H1 (cell line): ENCODE data around the gene FAM53C. TPM values are rescaled to one million over a fixed set of nuclear protein-coding genes. Genes with fewer than 3 reads are reported as not detected.

Experiments
- polyA plus RNA-seq, 7 experiments: library from polyadenylated mRNA; depleted of rRNA in 3 of 7; stranded (reverse) in 5 of 7; unstranded in 2 of 7; fragments of >200 nt in 5 of 7; fragments of 200-250 nt in 2 of 7; gene quantifications; 1 replicate in 5 of 7; 2 replicates in 1 of 7; 4 replicates in 1 of 7; pipeline versions ENCODE4 v1.2.1 to v1.2.3, GENCODE V29; 2011 to 2013; ENCODE audit warnings: missing spikeins in 2 of 7, mixed read lengths in 2 of 7
- total RNA-seq: library from RNA; stranded (reverse); fragmentation: NEBNext Ultra II Directional; extraction: Animal tissue kit (Norgen Biotek cat#: 25700); gene quantifications from 2 replicates; pipeline ENCODE4 v1.2.1, GENCODE V29; 2021

Gene FAM53C
- total and polyA plus RNA-seq, 2 of the 8 experiments (the other 6 are each of a cell fraction or from before 2014, with no cell fraction given): 57.6 to 75.3 TPM

Other genes with a start within 250 kb of the FAM53C start
- 0.63 and 0.89 TPM in 2 replicates for gene NME5, start 198.8 kb upstream of the FAM53C start, total RNA-seq
- gene NME5, start 198.8 kb upstream of the FAM53C start, polyA plus RNA-seq (2011; rRNA removed): 0.46 and 0.48 TPM in 2 replicates
- gene BRD8, start 159.6 kb upstream of the FAM53C start, total RNA-seq: 75.8 and 78.5 TPM in 2 replicates
- gene BRD8, start 159.6 kb upstream of the FAM53C start, polyA plus RNA-seq (2011; rRNA removed): 28.8 and 37.8 TPM in 2 replicates
- 67.1 and 68.1 TPM in 2 replicates for gene KIF20A, start 159.2 kb upstream of the FAM53C start, total RNA-seq
- 26.4 and 33.3 TPM in 2 replicates for gene KIF20A, start 159.2 kb upstream of the FAM53C start, polyA plus RNA-seq (2011; rRNA removed)
- gene CDC23, start 124.9 kb upstream of the FAM53C start, total RNA-seq: 43.6 and 45.7 TPM in 2 replicates
- gene CDC23, start 124.9 kb upstream of the FAM53C start, polyA plus RNA-seq (2011; rRNA removed): 20.9 and 32.6 TPM in 2 replicates
- gene GFRA3, start 63.6 kb upstream of the FAM53C start, total RNA-seq: 0.88 and 1.2 TPM in 2 replicates
- 3.4 TPM in 2 replicates for gene GFRA3, start 63.6 kb upstream of the FAM53C start, polyA plus RNA-seq (2011; rRNA removed)
- 20.8 and 23.2 TPM in 2 replicates for gene CDC25C, start 6.5 kb upstream of the FAM53C start, total RNA-seq
- gene CDC25C, start 6.5 kb upstream of the FAM53C start, polyA plus RNA-seq (2011; rRNA removed): 12.1 and 18.4 TPM in 2 replicates
- 78.1 and 79.7 TPM in 2 replicates for gene KDM3B, start 14.4 kb downstream of the FAM53C start, total RNA-seq
- gene KDM3B, start 14.4 kb downstream of the FAM53C start, polyA plus RNA-seq (2011; rRNA removed): 21.1 and 27.1 TPM in 2 replicates
- 40.2 and 41.4 TPM in 2 replicates for gene REEP2, start 100.8 kb downstream of the FAM53C start, total RNA-seq
- 26.5 and 44.7 TPM in 2 replicates for gene REEP2, start 100.8 kb downstream of the FAM53C start, polyA plus RNA-seq (2011; rRNA removed)
- gene EGR1, start 127.2 kb downstream of the FAM53C start, total RNA-seq: 35.5 and 39.6 TPM in 2 replicates
- gene EGR1, start 127.2 kb downstream of the FAM53C start, polyA plus RNA-seq (2011; rRNA removed): 16.2 and 36.0 TPM in 2 replicates
- gene ETF1, start 205.0 kb downstream of the FAM53C start, total RNA-seq: 168 TPM in 2 replicates
- gene ETF1, start 205.0 kb downstream of the FAM53C start, polyA plus RNA-seq (2011; rRNA removed): 31.1 and 50.5 TPM in 2 replicates
- gene HSPA9, start 237.1 kb downstream of the FAM53C start, total RNA-seq: 395 and 396 TPM in 2 replicates
- 175 and 191 TPM in 2 replicates for gene HSPA9, start 237.1 kb downstream of the FAM53C start, polyA plus RNA-seq (2011; rRNA removed)